ENCODE results near the gene DDX55. TPM values are rescaled to one million over a fixed set of nuclear protein-coding genes. Genes with fewer than 3 reads are reported as not detected.

The DDX55 gene
- total and polyA plus RNA-seq, 4 experiments from 2014 or later, result 19.4 to 58.7 (median 36.5) TPM

DNA sequence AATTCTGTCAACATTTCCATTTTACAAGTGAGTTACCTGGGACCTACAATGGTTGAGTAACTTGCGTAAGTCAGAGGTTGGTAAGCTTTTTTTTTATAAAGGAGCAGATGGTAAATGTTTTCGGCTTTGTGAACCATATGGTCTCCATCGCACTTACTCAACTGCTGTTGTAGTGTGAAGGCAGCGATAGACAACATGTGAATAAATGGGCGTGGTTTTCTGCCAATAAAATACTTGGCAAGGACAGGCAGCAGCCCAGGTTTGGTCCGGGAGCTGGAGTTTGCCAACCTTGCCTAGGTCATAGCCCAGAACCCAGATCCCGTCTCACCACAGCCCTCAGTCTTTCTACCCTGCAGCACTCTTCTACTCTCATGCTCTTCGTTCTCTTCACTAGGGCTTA lies 6.3 kb downstream of the DDX55 start:
- POLR2A ChIA-PET (ENCODE audit: partially characterized antibody), result no interaction called here
- H3K4me3 Mint-ChIP-seq, result no peak overlapping the region
- peaks cover 44 to 66% of the 10 kb centered on the region in 2 donors for H3K36me3 Mint-ChIP-seq
- H3K4me1 Mint-ChIP-seq, result peaks cover 4 to 22% (median 8%) of the 10 kb centered on the region in 4 donors
- no peaks in the 10 kb centered on the region for H3K9me3 Mint-ChIP-seq
- Histone ChIP-seq H3K27ac (ENCODE audit: low read depth, low read length) (no peak overlapping the region), H3K4me3 (ENCODE audit: low read length in 2 of 2) (no peak overlapping the region), H3K9me3 (ENCODE audit: control insufficient read depth in 1 of 2, low read length in 2 of 2) (no peaks in the 10 kb centered on the region), H3K27me3 (ENCODE audit: insufficient read depth, low read length) (no peaks in the 10 kb centered on the region), H3K36me3 (ENCODE audit: insufficient read depth, low read length) (peaks cover 68% of the 10 kb centered on the region), H3K4me1 (ENCODE audit: insufficient read depth, low read length) (peaks cover 9% of the 10 kb centered on the region)
- intact Hi-C loops (cut with micrococcal nuclease), result no loop called here
- peak overlapping the region in 2 of 7 donors; percentile 14 to 74 for H3K27ac Mint-ChIP-seq
- CTCF ChIA-PET (ENCODE audit: partially characterized antibody), result no interaction called here
- H3K27me3 Mint-ChIP-seq, result no peaks in the 10 kb centered on the region
- DNase-seq, result no peak

DNA sequence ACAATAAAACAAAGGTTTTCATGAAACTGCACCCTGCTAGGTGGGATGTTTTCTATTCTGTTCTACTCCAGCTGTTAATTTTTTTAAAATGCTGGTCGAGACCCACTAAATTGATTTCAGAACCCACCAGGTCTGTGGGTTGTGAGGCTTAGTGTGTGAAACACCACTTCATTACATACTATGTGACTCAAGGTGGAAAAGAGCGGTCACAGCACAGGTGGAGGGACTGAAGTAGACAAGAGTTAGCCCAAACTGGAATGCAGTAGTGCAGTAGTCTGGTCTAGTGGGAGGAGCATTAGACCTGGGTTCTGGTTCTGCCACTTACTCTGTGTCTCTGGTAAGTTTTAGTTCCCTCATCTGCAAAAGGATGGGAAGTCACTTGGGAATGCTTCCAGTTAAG lies 12.2 kb downstream of the DDX55 start:
- no peaks in the 10 kb centered on the region for H3K9me3 ChIP-seq (ENCODE audit: control insufficient read depth in 1 of 2, low read length in 2 of 2)
- H3K36me3 Mint-ChIP-seq, result peaks cover 47 to 84% of the 10 kb centered on the region in 2 donors

DNA sequence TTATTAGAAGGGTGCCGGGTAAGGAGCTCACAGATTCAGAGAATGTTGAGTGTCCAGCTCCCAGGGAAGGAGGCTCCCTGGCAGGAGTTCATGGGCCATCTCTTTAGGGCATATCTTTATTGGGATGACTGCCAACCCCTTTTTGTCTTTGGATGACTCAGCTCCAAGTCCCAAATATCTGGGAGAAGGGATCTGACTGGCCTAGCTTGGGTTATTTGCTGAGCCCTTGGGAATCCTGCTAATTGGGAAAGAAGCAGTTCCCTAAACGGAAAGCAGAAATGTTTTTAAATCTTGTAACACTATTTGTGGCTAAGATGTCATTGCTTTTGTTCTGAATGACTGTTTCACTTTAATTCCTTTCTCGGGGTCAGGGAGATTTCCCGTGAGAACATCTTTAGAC lies 12.6 kb downstream of the DDX55 start:
- Mint-ChIP-seq H3K27me3 (no peaks in the 10 kb centered on the region), H3K9me3 (no peaks in the 10 kb centered on the region), H3K27ac (peak overlapping the region in 1 of 7 donors; percentile 22), H3K36me3 (peaks cover 49 to 84% of the 10 kb centered on the region in 2 donors), H3K4me3 (no peak overlapping the region), H3K4me1 (peaks cover 0 to 4% (median 2%) of the 10 kb centered on the region in 4 donors)
- Histone ChIP-seq H3K4me3 (ENCODE audit: low read length in 2 of 2) (no peak overlapping the region), H3K27ac (ENCODE audit: low read depth, low read length) (no peak overlapping the region), H3K27me3 (ENCODE audit: insufficient read depth, low read length) (no peaks in the 10 kb centered on the region), H3K36me3 (ENCODE audit: insufficient read depth, low read length) (peaks cover 71% of the 10 kb centered on the region), H3K4me1 (ENCODE audit: insufficient read depth, low read length) (no peaks in the 10 kb centered on the region), H3K9me3 (ENCODE audit: control insufficient read depth in 1 of 2, low read length in 2 of 2) (no peaks in the 10 kb centered on the region)
- no peak for DNase-seq
- intact Hi-C loops (cut with micrococcal nuclease), result no loop called here
- ChIA-PET POLR2A (ENCODE audit: partially characterized antibody) (interaction anchor here (1.5 kb wide), 1 partner anchor 12 kb away, joined by 4 read pairs; the partner anchor contains the start of gene DDX55), CTCF (ENCODE audit: partially characterized antibody) (no interaction called here)

More for the DNA sequence above, 12.2 kb downstream of the DDX55 start:
- Mint-ChIP-seq H3K9me3 (no peaks in the 10 kb centered on the region), H3K4me1 (peaks cover 0 to 4% (median 2%) of the 10 kb centered on the region in 4 donors), H3K27ac (peak overlapping the region in 1 of 7 donors; percentile 22), H3K4me3 (no peak overlapping the region), H3K27me3 (no peaks in the 10 kb centered on the region)
- H3K27me3 ChIP-seq (ENCODE audit: insufficient read depth, low read length), result no peaks in the 10 kb centered on the region
- intact Hi-C loops (cut with micrococcal nuclease), result no loop called here
- H3K4me1 ChIP-seq (ENCODE audit: insufficient read depth, low read length), result no peaks in the 10 kb centered on the region
- CTCF ChIA-PET (ENCODE audit: partially characterized antibody), result interaction anchor here (1.1 kb wide), 1 partner anchor 10 kb away, joined by 3 read pairs; no protein-coding TSS in a partner anchor
- no peak for DNase-seq
- peaks cover 75% of the 10 kb centered on the region for H3K36me3 ChIP-seq (ENCODE audit: insufficient read depth, low read length)
- H3K27ac ChIP-seq (ENCODE audit: low read depth, low read length), result no peak overlapping the region
- no peak overlapping the region for H3K4me3 ChIP-seq (ENCODE audit: low read length in 2 of 2)
- POLR2A ChIA-PET (ENCODE audit: partially characterized antibody), result interaction anchor here (1.5 kb wide), 1 partner anchor 12 kb away, joined by 4 read pairs; the partner anchor contains the start of gene DDX55

DNA sequence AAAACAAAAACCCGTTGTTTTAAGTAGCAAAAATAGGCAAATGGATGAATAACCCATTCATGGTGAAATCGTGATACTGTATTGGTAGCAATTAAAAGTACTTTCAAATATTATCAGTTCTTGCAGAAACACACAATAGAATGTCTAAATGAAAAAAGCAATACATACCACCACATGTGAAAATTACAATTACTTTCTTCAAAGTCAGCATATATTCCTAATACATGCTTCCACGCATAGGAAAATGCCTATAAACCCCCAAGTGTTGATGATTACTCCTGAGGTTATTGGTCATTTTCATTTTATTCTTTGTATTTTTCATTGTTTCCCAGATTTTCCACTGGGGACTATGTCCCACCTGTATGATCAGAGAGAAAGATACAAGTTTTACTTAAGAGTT lies 15.2 kb downstream of the DDX55 start:
- Mint-ChIP-seq H3K27ac (peak overlapping the region in 2 of 7 donors; percentile 50 to 75), H3K4me3 (no peak overlapping the region), H3K4me1 (peaks cover 0 to 4% (median 2%) of the 10 kb centered on the region in 4 donors), H3K27me3 (no peaks in the 10 kb centered on the region), H3K9me3 (no peaks in the 10 kb centered on the region), H3K36me3 (peaks cover 56 to 88% of the 10 kb centered on the region in 2 donors)
- ChIA-PET CTCF (ENCODE audit: partially characterized antibody) (interaction anchor here (0.7 to 1.2 kb wide), 4 partner anchors 13 to 461 kb away, joined by 3 to 4 read pairs (median 3); no protein-coding TSS in a partner anchor), POLR2A (ENCODE audit: partially characterized antibody) (no interaction called here)
- Histone ChIP-seq H3K9me3 (ENCODE audit: control insufficient read depth in 1 of 2, low read length in 2 of 2) (no peaks in the 10 kb centered on the region), H3K27ac (ENCODE audit: low read depth, low read length) (no peak overlapping the region), H3K36me3 (ENCODE audit: insufficient read depth, low read length) (peaks cover 68% of the 10 kb centered on the region), H3K4me3 (ENCODE audit: low read length in 2 of 2) (no peak overlapping the region), H3K4me1 (ENCODE audit: insufficient read depth, low read length) (no peaks in the 10 kb centered on the region), H3K27me3 (ENCODE audit: insufficient read depth, low read length) (no peaks in the 10 kb centered on the region)
- DNase-seq, result no peak
- intact Hi-C loops (cut with micrococcal nuclease), result no loop called here

DNA sequence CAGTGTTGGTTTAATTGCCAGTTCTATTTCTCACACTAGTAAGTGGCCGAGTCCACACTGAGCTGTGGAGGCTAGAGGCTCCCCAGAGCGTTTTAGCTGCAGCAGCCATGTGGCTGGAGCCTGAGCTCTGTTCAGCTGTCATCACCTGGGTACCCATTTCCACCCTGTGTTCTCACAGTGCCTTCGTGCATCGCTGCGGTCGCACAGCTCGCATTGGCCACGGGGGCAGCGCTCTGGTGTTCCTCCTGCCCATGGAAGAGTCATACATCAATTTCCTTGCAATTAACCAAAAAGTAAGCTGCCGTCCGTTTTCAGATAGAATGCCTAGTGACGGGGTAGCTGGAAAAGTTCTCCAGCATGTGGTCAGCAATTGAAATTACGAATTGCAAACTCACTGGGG lies 15.7 kb downstream of the DDX55 start:
- H3K4me3 ChIP-seq (ENCODE audit: low read length in 2 of 2), result no peak overlapping the region
- CTCF ChIA-PET (ENCODE audit: partially characterized antibody), result interaction anchor here (0.7 to 2.4 kb wide), 6 partner anchors 11 to 461 kb away, joined by 3 to 6 read pairs (median 3); no protein-coding TSS in a partner anchor
- no peaks in the 10 kb centered on the region for H3K9me3 ChIP-seq (ENCODE audit: control insufficient read depth in 1 of 2, low read length in 2 of 2)
- H3K4me1 ChIP-seq (ENCODE audit: insufficient read depth, low read length), result no peaks in the 10 kb centered on the region
- intact Hi-C loops (cut with micrococcal nuclease), result no loop called here
- H3K36me3 Mint-ChIP-seq, result peaks cover 53 to 88% of the 10 kb centered on the region in 2 donors
- POLR2A ChIA-PET (ENCODE audit: partially characterized antibody), result interaction anchor here (0.8 to 1.1 kb wide), 2 partner anchors 15 to 33 kb away, joined by 3 to 4 read pairs; partner anchors contain the start of genes DDX55 and TMED2
- peak overlapping the region in 1 of 7 donors; percentile 52 for H3K27ac Mint-ChIP-seq
- no peak for DNase-seq
- peaks cover 68% of the 10 kb centered on the region for H3K36me3 ChIP-seq (ENCODE audit: insufficient read depth, low read length)
- H3K27me3 ChIP-seq (ENCODE audit: insufficient read depth, low read length), result no peaks in the 10 kb centered on the region
- peaks cover 0 to 4% (median 2%) of the 10 kb centered on the region in 4 donors for H3K4me1 Mint-ChIP-seq
- no peaks in the 10 kb centered on the region for H3K9me3 Mint-ChIP-seq
- no peak overlapping the region for H3K4me3 Mint-ChIP-seq
- H3K27ac ChIP-seq (ENCODE audit: low read depth, low read length), result no peak overlapping the region
- H3K27me3 Mint-ChIP-seq, result no peaks in the 10 kb centered on the region

DNA sequence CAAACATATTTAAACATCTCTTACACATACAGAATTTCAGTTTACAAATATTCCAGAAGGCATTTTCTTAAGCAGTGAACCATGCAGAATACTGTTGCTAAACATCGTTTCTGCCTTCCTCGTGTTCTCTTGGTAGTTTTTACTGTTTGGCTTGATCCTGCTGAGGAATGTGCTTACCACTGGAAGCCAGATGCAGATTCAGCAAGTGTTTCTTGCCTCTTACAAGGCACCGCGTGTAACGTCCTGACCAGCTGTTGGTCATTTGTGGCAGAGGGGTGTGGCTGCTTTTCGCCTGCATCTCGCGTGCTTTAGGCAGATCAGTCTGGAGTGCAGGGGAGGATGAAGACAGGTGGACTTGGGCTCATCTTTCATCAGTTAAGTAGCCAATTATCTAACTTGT lies 19.2 kb downstream of the DDX55 start:
- Mint-ChIP-seq H3K27me3 (no peaks in the 10 kb centered on the region), H3K27ac (peak overlapping the region in 2 of 7 donors; percentile 23 to 50), H3K9me3 (no peaks in the 10 kb centered on the region), H3K36me3 (peaks cover 50 to 78% of the 10 kb centered on the region in 2 donors), H3K4me1 (peaks cover 0 to 4% (median 2%) of the 10 kb centered on the region in 4 donors), H3K4me3 (no peak overlapping the region)
- Histone ChIP-seq H3K27me3 (ENCODE audit: insufficient read depth, low read length) (no peaks in the 10 kb centered on the region), H3K4me3 (ENCODE audit: low read length in 2 of 2) (no peak overlapping the region), H3K36me3 (ENCODE audit: insufficient read depth, low read length) (peaks cover 52% of the 10 kb centered on the region), H3K9me3 (ENCODE audit: control insufficient read depth in 1 of 2, low read length in 2 of 2) (no peaks in the 10 kb centered on the region), H3K27ac (ENCODE audit: low read depth, low read length) (no peak overlapping the region), H3K4me1 (ENCODE audit: insufficient read depth, low read length) (no peaks in the 10 kb centered on the region)
- DNase-seq, result no peak
- ChIA-PET POLR2A (ENCODE audit: partially characterized antibody) (interaction anchor here (1.3 to 1.4 kb wide), 2 partner anchors 16 to 20 kb away, joined by 3 read pairs; no protein-coding TSS in a partner anchor), CTCF (ENCODE audit: partially characterized antibody) (interaction anchor here (0.5 to 1.1 kb wide), 2 partner anchors 10 to 742 kb away, joined by 3 read pairs; no protein-coding TSS in a partner anchor)
- intact Hi-C loops (cut with micrococcal nuclease), result no loop called here

DNA sequence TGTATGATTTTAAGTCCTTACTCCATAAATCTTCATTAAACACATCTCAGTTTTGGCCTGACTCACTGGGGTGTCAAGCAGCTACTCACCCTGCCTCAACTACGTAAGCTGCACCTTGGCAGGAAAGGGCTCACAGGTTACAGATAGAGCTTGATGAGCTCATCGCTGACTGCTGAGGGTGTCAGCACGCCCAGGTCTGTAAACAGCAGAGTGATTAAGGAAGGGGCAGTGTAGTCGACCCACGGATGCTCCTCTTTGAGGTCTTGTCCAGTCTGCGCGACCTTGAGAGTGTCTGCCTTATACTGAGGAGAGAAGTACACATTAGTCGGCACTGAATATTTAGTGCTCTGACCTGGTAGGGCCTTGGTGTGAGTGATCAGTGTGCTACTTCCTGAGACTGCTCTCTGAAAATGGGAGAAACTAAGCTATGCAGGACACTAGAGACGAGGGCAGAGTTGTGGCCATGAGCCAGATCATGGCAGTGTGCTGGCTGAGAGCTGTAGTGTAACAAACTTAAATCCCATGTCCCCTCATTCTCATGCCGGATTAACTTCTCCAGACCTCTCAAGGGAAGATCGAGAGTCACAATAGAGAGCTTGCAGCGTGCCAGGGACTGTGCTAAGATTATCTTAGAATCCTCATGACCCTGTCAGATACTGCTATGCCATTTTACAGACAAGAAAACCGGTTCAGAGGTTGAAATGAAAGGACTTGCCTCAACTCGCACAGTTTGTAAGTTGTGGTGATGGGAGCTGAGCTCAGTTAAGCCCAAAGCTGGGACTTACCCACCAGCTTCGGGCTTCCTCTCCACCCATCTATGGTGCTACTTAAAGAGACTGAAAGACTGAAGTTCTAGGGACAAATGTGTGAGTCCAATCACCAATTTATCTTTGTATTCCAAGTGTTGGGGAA lies 20.0 kb downstream of the DDX55 start:
- H3K4me1 Mint-ChIP-seq, result peaks cover 0 to 4% (median 2%) of the 10 kb centered on the region in 4 donors
- DNase-seq, result no peak
- CTCF ChIA-PET (ENCODE audit: partially characterized antibody), result interaction anchor here (1.1 kb wide), 1 partner anchor 9 kb away, joined by 3 read pairs; no protein-coding TSS in a partner anchor
- POLR2A ChIA-PET (ENCODE audit: partially characterized antibody), result interaction anchor here (0.5 to 1.7 kb wide), 4 partner anchors 17 to 384 kb away, joined by 3 to 5 read pairs (median 4); no protein-coding TSS in a partner anchor
- no peaks in the 10 kb centered on the region for H3K27me3 Mint-ChIP-seq
- Histone ChIP-seq H3K4me3 (ENCODE audit: low read length in 2 of 2) (no peak overlapping the region), H3K27me3 (ENCODE audit: insufficient read depth, low read length) (no peaks in the 10 kb centered on the region), H3K4me1 (ENCODE audit: insufficient read depth, low read length) (no peaks in the 10 kb centered on the region), H3K36me3 (ENCODE audit: insufficient read depth, low read length) (peaks cover 52% of the 10 kb centered on the region), H3K27ac (ENCODE audit: low read depth, low read length) (no peak overlapping the region), H3K9me3 (ENCODE audit: control insufficient read depth in 1 of 2, low read length in 2 of 2) (no peaks in the 10 kb centered on the region)
- peaks cover 52 to 78% of the 10 kb centered on the region in 2 donors for H3K36me3 Mint-ChIP-seq
- peak overlapping the region in 1 of 8 donors; percentile 17 for H3K4me3 Mint-ChIP-seq
- H3K27ac Mint-ChIP-seq, result peak overlapping the region in 2 of 7 donors; percentile 0 to 23
- intact Hi-C loops (cut with micrococcal nuclease), result no loop called here
- no peaks in the 10 kb centered on the region for H3K9me3 Mint-ChIP-seq
